ENCODE measurements around the gene GPLD1. TPM values are rescaled to one million over a fixed set of nuclear protein-coding genes. Genes with fewer than 3 reads are reported as not detected.

Gene GPLD1
- total and polyA plus RNA-seq, 9 of the 15 experiments (the other 6 are each of a cell fraction or from before 2014, with no cell fraction given): 0.11 to 1.3 (median 0.82) TPM

GRCh38 chr6:24403501-24403824 lies 85.9 kb downstream of the GPLD1 start:
- Histone ChIP-seq H3K4me1 (replicated peaks in 1 of 2; ENCODE audit: control insufficient read depth in 2 of 2, insufficient read depth in 2 of 2, low read length in 2 of 2) (peaks cover 13 to 23% of the 10 kb centered on the region in 2 experiments; a peak in 4 of 5 replicates), H3K4me2 (ENCODE audit: insufficient read depth, low read length) (peak overlapping the region; percentile 99), H2AFZ (ENCODE audit: low read depth, low read length) (peak overlapping the region; percentile 98), H3K9me3 (replicated peaks; ENCODE audit: control insufficient read depth, insufficient read depth, low read depth, low read length) (no peaks in the 10 kb centered on the region), H3K27me3 (ENCODE audit: control insufficient read depth in 2 of 2, insufficient read depth in 2 of 2, low read length in 2 of 2) (no peaks in the 10 kb centered on the region), H3K9me1 (ENCODE audit: control insufficient read depth, insufficient read depth, low read length) (no peaks in the 10 kb centered on the region), H3K4me3 (peak overlapping the region; percentile 85), H3K9ac (ENCODE audit: insufficient read depth in 1 of 2, low read depth in 2 of 2, low read length in 2 of 2) (peak overlapping the region; percentile 84 to 98), H3K27ac (ENCODE audit: extremely low read depth, low read depth, low read length) (peak overlapping the region; percentile 80), H3K79me2 (ENCODE audit: control insufficient read depth, insufficient read depth, low read length) (peaks cover 54% of the 10 kb centered on the region), H4K20me1 (replicated peaks; ENCODE audit: control insufficient read depth, insufficient read depth, low read length) (no peaks in the 10 kb centered on the region), H3K36me3 (ENCODE audit: control insufficient read depth, insufficient read depth, low read length) (peaks cover 38% of the 10 kb centered on the region)
- no peak for DNase-seq (ENCODE audit: extremely low read depth in 1 of 4, low spot score in 3 of 4)
- in situ Hi-C loops (cut with MboI): no loop called here
- no peak for ATAC-seq
- intact Hi-C loops (cut with micrococcal nuclease): loop anchor here (5.0 kb wide), 1 partner anchor 369 kb away; the partner anchor contains the start of gene GMNN
- no peak for FAIRE-seq
- no TSS peak for BruUV-seq (replicated peaks)
- 1% methylated on average over 12 of the region's 12 CpGs for WGBS (ENCODE audit: insufficient coverage, low coverage, missing lambda C conversion rate)
- ChIA-PET POLR2A (interaction anchor here (1.2 kb wide), 1 partner anchor 11 kb away, joined by 6 read pairs; no protein-coding TSS in a partner anchor), CTCF (ENCODE audit: low intra/inter-chr PET ratio) (interaction anchor here (1.0 kb wide), 1 partner anchor 38 kb away, joined by 3 read pairs; no protein-coding TSS in a partner anchor)
- TF ChIP-seq ATF7 (IDR thresholded peaks at IDR 0.05) (no peak), ZNF121 (CRISPR knock-in tag; conservative IDR thresholded peaks at IDR 0.05) (peak; percentile 81), THRA (IDR thresholded peaks at IDR 0.05) (no peak), GABPB1 (CRISPR knock-in tag; IDR thresholded peaks at IDR 0.05) (no peak), PREB (CRISPR knock-in tag; IDR thresholded peaks at IDR 0.05) (no peak), THRAP3 (IDR thresholded peaks at IDR 0.05; ENCODE audit: borderline replicate concordance) (no peak), IRF2 (CRISPR knock-in tag; IDR thresholded peaks at IDR 0.05) (no peak), ZNF586 (CRISPR knock-in tag; conservative IDR thresholded peaks at IDR 0.05) (no peak), TCF7 (IDR thresholded peaks at IDR 0.05; ENCODE audit: borderline replicate concordance) (no peak), MEF2D (tag; conservative IDR thresholded peaks at IDR 0.05; ENCODE audit: low read depth) (no peak), NFYB (IDR thresholded peaks at IDR 0.05; ENCODE audit: extremely low read depth, insufficient read length) (no peak), ZNF785 (CRISPR knock-in tag; IDR thresholded peaks at IDR 0.05) (no peak), ZNF668 (CRISPR knock-in tag; IDR thresholded peaks at IDR 0.05) (0 out of 2 replicates have a peak, but pooled peaks have one; percentile 34), RFX1 (IDR thresholded peaks at IDR 0.05) (peak; percentile 79), SMARCA5 (IDR thresholded peaks at IDR 0.05) (no peak), NFXL1 (CRISPR knock-in tag; IDR thresholded peaks at IDR 0.05) (no peak), ETV1 (tag; conservative IDR thresholded peaks at IDR 0.05; ENCODE audit: low read depth) (no peak), PURB (CRISPR knock-in tag; IDR thresholded peaks at IDR 0.05; ENCODE audit: low read depth) (no peak), ZNF77 (CRISPR knock-in tag; IDR thresholded peaks at IDR 0.05) (no peak), POLR2H (tag; IDR thresholded peaks at IDR 0.05; ENCODE audit: low read depth) (no peak)
- TF ChIP-seq, protein P1, sequence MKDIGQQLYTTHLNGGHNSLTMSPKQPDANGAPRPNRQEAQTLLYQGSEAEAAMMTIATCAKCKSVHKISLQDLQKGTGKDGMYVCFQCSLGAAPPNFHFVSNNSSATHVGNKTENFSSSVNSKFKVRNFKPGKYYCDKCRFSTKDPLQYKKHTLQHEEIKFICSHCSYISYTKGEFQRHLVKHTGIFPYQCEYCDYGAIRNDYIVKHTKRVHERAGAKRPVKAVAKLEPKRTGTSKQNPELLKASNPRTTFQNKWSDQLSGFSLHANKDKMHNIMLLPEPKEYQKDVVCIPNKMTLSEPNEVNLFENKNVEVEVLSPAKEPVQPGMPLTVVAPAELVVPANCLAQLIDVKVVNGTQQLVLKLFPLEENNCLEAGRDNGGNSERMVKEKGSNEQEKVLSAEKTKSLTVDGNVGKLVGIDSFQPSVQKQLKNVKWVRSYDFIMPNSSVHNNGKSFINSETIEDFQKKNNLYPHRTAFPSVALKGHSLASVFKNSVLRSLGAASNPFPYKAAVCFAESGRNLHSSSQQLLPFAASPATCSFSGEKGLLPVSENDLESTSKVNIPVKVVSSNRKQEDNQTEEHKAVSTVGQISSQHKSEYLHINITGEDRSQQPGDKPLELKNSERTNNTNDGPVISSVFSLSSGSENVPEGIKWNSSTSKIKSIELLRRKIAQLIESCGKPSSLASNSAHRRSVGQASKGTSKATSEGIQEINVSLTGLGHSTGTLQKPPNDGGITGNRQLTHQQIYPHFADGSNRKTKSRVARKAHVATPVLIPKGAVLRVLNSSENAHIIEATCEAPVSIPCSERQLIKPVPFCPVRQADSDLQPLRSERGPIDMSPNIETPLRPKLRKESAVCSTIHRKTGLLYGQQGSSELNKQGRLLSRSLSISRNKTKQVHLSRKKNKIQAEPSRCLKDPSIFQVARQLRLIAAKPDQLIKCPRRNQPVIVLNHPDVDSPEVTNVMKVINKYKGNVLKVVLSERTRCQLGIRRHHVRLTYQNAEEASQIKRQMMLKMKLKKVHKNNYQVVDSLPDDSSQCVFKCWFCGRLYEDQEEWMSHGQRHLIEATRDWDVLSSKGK (CRISPR knock-in tag; IDR thresholded peaks at IDR 0.05): no peak
